GM12865 (cell line): ENCODE data around the gene TREML2.
"Not testable (repeated sequence)": the region's sequence is repeated elsewhere in the genome, so short reads cannot be mapped to it uniquely, and the experiment has no call there.

Source experiments
- DNase-seq: peaks from one replicate; pipeline ENCODE4 v3.0.0; 2010; ENCODE audit warnings: low read depth
- H3K4me3 ChIP-seq: 2 replicates; pipeline ENCODE4 v1.5.1; 2011; ENCODE audit warnings: mild to moderate bottlenecking, low read depth, low read length, control low read depth
- CTCF ChIP-seq: IDR thresholded peaks from 2 replicates; pipeline ENCODE4 v1.5.1; 2011; ENCODE audit warnings: low read length, control low read depth, low read depth, inconsistent platforms; ENCODE audit not compliant: insufficient read depth; ENCODE audit errors: missing control alignments

TREML2 gene

GRCh38 chr6:41194386-41194785, 6.6 kb downstream of the TREML2 start:
- H3K4me3 ChIP-seq: no peak overlapping the region
- DNase-seq: no peak
- TF ChIP-seq CTCF: no peak

- no peak for DNase-seq
- TF ChIP-seq CTCF: no peak
- H3K4me3 ChIP-seq: no peak overlapping the region
Observed at GRCh38 chr6:41193884-41194283, 7.1 kb downstream of the TREML2 start.

- DNase-seq: no peak
- no peak overlapping the region for H3K4me3 ChIP-seq
- no peak for TF ChIP-seq CTCF
Observed at GRCh38 chr6:41193171-41193734, 7.7 kb downstream of the TREML2 start.

- TF ChIP-seq CTCF: peak; percentile 51
- no peak overlapping the region for H3K4me3 ChIP-seq
- DNase-seq: peak; percentile 61
Observed at GRCh38 chr6:41191569-41191968, 9.4 kb downstream of the TREML2 start.

- no peak for TF ChIP-seq CTCF
- H3K4me3 ChIP-seq: no peak overlapping the region
- no peak for DNase-seq
Observed at GRCh38 chr6:41190791-41191190, 10.2 kb downstream of the TREML2 start.

- TF ChIP-seq CTCF: no peak
- no peak overlapping the region for H3K4me3 ChIP-seq
- no peak for DNase-seq
Observed at GRCh38 chr6:41189967-41190366, 11.0 kb downstream of the TREML2 start.

- not testable (repeated sequence) for DNase-seq, H3K4me3 ChIP-seq
Observed at GRCh38 chr6:41189046-41189445, 11.9 kb downstream of the TREML2 start.
